Endothelial cell (in vitro differentiated cells): Measurements from ENCODE around the gene PRRG2. TPM values are rescaled to one million over a fixed set of nuclear protein-coding genes. Genes with fewer than 3 reads are reported as not detected.
A peak's percentile ranks its signal among the peaks of the same experiment; 100 is the strongest.

Experiments
- DNase-seq: peaks from one replicate; pipeline ENCODE4 v3.0.0; 2021; ENCODE audit warnings: low spot score
- H3K27ac Mint-ChIP-seq: one replicate; pipeline ENCODE4 v1.8.0; 2021; ENCODE audit warnings: mixed read lengths, inconsistent platforms; ENCODE audit not compliant: unreplicated experiment
- H3K27me3 Mint-ChIP-seq: one replicate; pipeline ENCODE4 v1.8.0; 2021; ENCODE audit warnings: mild to moderate bottlenecking, moderate library complexity, mixed read lengths, inconsistent platforms; ENCODE audit not compliant: unreplicated experiment
- H3K36me3 Mint-ChIP-seq: one replicate; pipeline ENCODE4 v1.8.0; 2021; ENCODE audit warnings: mild to moderate bottlenecking, low read depth, mixed read lengths, inconsistent platforms; ENCODE audit not compliant: unreplicated experiment
- H3K4me1 Mint-ChIP-seq: one replicate; pipeline ENCODE4 v1.8.0; 2021; ENCODE audit warnings: mild to moderate bottlenecking, mixed read lengths, inconsistent platforms; ENCODE audit not compliant: unreplicated experiment
- H3K4me3 Mint-ChIP-seq: one replicate; pipeline ENCODE4 v1.8.0; 2021; ENCODE audit warnings: mild to moderate bottlenecking, mixed read lengths, inconsistent platforms; ENCODE audit not compliant: unreplicated experiment
- H3K9me3 Mint-ChIP-seq: one replicate; pipeline ENCODE4 v1.8.0; 2021; ENCODE audit warnings: mixed read lengths, inconsistent platforms; ENCODE audit not compliant: unreplicated experiment
- CTCF ChIP-seq: fragments of 200-600 bp; sonication (generic); IDR thresholded peaks from one replicate; pipeline ENCODE4 v1.5.0; 2021; ENCODE audit warnings: antibody characterized with exemption; ENCODE audit not compliant: unreplicated experiment
- total RNA-seq: library from RNA; stranded (reverse); fragmentation: NEBNext Ultra II Directional; extraction: Animal tissue kit (Norgen Biotek cat#: 25700); gene quantifications from one replicate; pipeline ENCODE4 v1.2.1, GENCODE V29; 2021; ENCODE audit not compliant: unreplicated experiment

PRRG2 gene
- total RNA-seq, 1 donor from 2014 or later = 2.4 TPM

- no peak for TF ChIP-seq CTCF
- peaks cover 27% of the 10 kb centered on the region for H3K36me3 Mint-ChIP-seq
- DNase-seq = no peak
- no peaks in the 10 kb centered on the region for H3K9me3 Mint-ChIP-seq
- H3K27me3 Mint-ChIP-seq = peaks cover 6% of the 10 kb centered on the region
- peaks cover 17% of the 10 kb centered on the region for H3K4me1 Mint-ChIP-seq
- no peak overlapping the region for H3K4me3 Mint-ChIP-seq
- H3K27ac Mint-ChIP-seq = no peak overlapping the region
Measured at GRCh38 chr19:49556412-49557398, 24.4 kb upstream of the PRRG2 start.

GRCh38 chr19:49557641-49558325, 23.3 kb upstream of the PRRG2 start:
- TF ChIP-seq CTCF = no peak
- H3K27ac Mint-ChIP-seq = peak overlapping the region; percentile 54
- no peaks in the 10 kb centered on the region for H3K9me3 Mint-ChIP-seq
- peaks cover 16% of the 10 kb centered on the region for H3K4me1 Mint-ChIP-seq
- DNase-seq = no peak
- peaks cover 6% of the 10 kb centered on the region for H3K27me3 Mint-ChIP-seq
- H3K36me3 Mint-ChIP-seq = peaks cover 27% of the 10 kb centered on the region
- peak overlapping the region; percentile 76 for H3K4me3 Mint-ChIP-seq

GRCh38 chr19:49558591-49558990, 22.5 kb upstream of the PRRG2 start:
- Mint-ChIP-seq H3K9me3 (no peaks in the 10 kb centered on the region), H3K4me3 (peak overlapping the region; percentile 60), H3K36me3 (peaks cover 27% of the 10 kb centered on the region), H3K27me3 (peaks cover 6% of the 10 kb centered on the region), H3K4me1 (peaks cover 16% of the 10 kb centered on the region), H3K27ac (peak overlapping the region; percentile 13)
- no peak for TF ChIP-seq CTCF
- DNase-seq = no peak

GRCh38 chr19:49559443-49559842, 21.7 kb upstream of the PRRG2 start:
- TF ChIP-seq CTCF = no peak
- no peak overlapping the region for H3K27ac Mint-ChIP-seq
- peaks cover 6% of the 10 kb centered on the region for H3K27me3 Mint-ChIP-seq
- peak overlapping the region; percentile 42 for H3K4me3 Mint-ChIP-seq
- H3K36me3 Mint-ChIP-seq = peaks cover 27% of the 10 kb centered on the region
- no peaks in the 10 kb centered on the region for H3K9me3 Mint-ChIP-seq
- peaks cover 11% of the 10 kb centered on the region for H3K4me1 Mint-ChIP-seq
- DNase-seq = no peak
